GM12873 (cell line): Measurements from ENCODE around the gene TRIM74.
"Not testable (repeated sequence)": the region's sequence is repeated elsewhere in the genome, so short reads cannot be mapped to it uniquely, and the experiment has no call there.

Experiments used
- TF ChIP-seq, protein P1 (sequence below): IDR thresholded peaks from 2 replicates; pipeline ENCODE4 v1.5.1; 2012; ENCODE audit warnings: low read depth, mild to moderate bottlenecking, moderate library complexity, low read length, control low read depth; ENCODE audit not compliant: insufficient read depth; ENCODE audit errors: missing control alignments

The TRIM74 gene

DNA sequence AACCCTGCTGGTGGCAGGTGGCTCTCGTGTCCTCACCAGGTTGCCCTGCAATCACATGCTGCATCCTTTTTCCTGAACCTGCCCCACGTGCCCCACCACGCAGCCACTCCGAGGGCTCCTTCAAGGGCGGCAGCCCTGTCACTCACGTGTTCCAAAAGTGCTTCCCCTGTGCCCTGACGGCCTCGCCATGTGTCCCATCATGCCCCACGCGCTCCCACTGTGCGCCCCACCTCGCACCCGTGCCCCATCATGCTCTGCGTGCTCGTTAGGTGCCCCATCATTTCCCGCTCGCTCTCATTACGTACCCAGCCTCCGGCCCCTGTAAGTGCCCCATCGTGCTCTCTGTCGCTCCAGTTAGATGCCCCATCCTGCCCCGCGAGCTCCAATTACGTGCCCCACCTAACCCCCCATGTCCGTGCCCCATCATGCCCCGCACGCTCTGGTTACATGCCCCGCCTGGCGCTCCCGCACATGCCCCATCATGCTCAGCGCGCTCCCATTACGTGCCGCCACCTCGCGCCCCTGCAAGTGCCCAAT is at the start of gene TRIM74:
TSS of gene TRIM74 (minus strand) at position 487 of the 537 bp plus-strand sequence. CDS start 3,309 bp downstream, outside the sequence.
- TF ChIP-seq, protein P1, sequence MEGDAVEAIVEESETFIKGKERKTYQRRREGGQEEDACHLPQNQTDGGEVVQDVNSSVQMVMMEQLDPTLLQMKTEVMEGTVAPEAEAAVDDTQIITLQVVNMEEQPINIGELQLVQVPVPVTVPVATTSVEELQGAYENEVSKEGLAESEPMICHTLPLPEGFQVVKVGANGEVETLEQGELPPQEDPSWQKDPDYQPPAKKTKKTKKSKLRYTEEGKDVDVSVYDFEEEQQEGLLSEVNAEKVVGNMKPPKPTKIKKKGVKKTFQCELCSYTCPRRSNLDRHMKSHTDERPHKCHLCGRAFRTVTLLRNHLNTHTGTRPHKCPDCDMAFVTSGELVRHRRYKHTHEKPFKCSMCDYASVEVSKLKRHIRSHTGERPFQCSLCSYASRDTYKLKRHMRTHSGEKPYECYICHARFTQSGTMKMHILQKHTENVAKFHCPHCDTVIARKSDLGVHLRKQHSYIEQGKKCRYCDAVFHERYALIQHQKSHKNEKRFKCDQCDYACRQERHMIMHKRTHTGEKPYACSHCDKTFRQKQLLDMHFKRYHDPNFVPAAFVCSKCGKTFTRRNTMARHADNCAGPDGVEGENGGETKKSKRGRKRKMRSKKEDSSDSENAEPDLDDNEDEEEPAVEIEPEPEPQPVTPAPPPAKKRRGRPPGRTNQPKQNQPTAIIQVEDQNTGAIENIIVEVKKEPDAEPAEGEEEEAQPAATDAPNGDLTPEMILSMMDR = not testable (repeated sequence)

DNA sequence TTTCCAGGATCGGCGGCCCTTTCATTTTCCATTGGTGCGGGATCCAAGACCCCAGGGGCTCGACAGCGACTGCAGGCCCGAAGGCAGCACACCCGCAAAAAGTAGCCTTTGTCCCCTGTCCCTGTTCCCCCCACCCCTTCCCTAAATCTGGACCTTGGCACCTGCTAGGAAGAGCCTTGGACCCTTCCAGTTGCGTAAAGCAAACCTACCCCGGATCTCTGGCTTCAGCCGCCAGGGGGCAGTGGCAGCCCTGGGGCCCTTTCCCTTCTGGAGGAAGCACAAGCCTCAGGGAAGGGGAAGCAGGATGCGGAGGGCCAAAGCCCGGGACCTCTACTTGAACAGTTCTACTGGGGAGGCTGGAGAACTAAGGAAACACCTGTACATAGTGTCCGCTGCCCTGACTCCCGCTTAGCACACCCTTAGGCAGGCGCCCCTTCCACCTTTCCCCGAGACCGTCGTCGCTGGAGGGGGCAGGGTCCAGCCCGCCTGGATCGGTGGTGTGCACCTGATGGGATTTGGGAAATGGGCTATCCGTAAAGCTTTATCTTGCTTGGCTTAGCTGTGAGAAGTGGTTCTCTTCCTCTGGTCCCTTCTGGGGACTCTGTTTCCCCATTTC is 23.0 kb downstream of the TRIM74 start:
- TF ChIP-seq, protein P1 = peak; percentile 5

DNA sequence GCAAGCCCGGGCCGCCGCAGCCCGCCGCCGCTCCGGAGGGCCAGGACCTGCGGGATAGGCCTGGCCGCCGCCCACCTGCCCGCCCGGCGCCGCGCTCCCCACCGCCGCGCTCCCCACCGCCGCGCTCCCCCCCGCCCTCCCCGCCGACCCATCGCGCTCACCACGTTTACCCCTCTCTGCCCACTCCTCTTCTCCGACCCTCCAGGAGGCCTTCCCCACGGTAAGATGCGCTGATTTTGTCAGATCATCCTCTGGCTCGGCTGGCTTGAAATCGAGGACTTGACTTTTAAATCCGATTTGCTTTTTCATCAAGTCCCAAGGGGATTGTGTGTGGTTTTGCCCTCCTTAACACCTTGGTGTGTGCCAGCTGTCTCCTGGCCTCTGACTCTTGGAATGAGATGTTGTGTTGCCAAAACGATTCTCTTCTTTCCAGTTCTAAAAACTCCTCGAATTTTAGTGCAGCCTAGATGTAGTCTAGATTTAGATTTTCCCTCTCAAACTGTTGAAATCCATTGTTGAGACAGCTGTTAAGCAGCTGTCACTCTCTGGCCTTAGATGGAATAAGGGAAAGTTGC is 43.6 kb downstream of the TRIM74 start:
- TF ChIP-seq, protein P1 = no peak

DNA sequence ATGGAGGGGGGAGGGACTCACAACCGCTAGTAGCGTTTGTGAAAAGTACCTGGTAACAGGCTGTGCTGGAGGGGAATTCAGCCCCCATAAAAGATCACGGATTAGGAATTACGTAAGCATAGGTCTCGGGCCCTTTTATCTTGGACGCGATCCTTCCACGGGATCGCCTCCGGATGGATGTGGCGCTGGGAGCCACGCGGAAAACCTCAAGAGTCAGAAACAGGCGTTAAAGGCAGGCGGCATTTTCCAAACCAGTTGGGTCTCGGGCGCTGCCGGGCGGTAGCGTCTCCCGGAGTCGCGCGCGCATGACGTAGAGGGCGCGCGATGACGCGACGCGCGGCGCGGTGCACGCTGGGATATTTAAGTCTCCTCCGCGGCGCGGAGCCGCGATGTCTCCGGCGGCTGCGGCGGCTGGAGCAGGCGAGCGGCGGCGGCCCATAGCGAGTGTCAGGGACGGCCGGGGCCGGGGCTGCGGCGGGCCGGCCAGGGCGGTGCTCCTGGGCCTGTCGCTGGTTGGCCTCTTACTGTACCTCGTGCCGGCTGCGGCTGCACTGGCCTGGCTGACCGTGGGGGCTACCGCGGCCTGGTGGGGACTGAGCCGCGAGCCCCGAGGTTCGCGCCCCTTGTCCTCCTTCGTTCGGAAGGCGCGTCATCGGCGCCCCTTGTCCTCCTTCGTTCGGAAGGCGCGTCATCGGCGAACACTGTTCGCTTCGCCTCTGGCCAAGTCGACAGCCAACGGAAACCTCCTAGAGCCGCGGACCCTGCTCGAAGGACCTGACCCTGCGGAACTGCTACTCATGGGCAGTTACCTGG is 44.3 kb downstream of the TRIM74 start, which contains the start of gene POM121:
TSS of gene POM121 (plus strand) at position 363 of the 813 bp plus-strand sequence. CDS start at position 390, 27 bp downstream.
- TF ChIP-seq, protein P1 = no peak

DNA sequence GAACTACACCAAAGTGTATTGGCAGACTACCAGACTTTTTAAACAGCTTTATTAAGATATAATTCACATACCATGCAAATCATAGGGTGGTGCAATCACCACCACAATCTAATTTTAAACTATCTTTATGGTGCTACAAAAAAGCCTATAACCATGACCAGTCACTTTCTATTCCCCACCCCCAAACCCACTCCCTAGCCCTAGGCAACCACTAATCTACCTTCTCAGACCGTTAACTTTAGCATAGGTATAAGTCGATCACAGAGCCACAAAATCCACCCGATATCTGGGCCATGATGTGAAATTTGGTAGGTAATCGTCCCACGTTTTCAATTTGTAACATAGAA is 44.9 kb downstream of the TRIM74 start:
- TF ChIP-seq, protein P1 = no peak

DNA sequence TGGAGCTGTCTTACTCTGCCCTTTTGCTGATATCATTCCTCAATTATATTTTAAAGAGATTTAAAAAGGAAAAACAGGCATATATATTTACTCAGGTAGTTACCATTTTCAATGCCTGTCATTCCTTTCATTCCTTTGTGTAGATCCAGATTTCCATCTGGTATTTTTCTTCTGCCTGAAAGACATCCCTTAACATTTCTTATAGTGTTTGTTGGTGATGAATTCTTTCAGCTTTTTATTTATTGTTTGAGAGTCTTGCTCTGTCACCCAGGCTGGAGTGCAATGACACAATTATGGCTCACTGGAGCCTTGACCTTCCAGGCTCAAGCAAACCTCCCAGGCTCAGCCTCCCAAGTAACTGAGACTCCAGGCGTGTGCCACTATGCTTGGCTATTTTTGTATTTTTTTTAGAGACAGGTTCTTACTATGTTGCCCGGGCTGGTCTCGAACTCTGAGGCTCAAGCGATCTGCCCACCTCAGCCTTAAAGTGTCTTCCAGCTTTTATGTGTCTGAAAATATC is 50.0 kb downstream of the TRIM74 start:
- TF ChIP-seq, protein P1 = no peak
